Heart left ventricle (tissue), 16 donors: Measurements from ENCODE around the gene TMEM225. TPM values are rescaled to one million over a fixed set of nuclear protein-coding genes. Genes with fewer than 3 reads are reported as not detected.
"Not testable (repeated sequence)": the region's sequence is repeated elsewhere in the genome, so short reads cannot be mapped to it uniquely, and the experiment has no call there.

Source experiments
- ATAC-seq, 4 donors: fragments of 200-7000 bp; cut with Tn5 transposase; one replicate each; pipeline ENCODE4 v1.9.1; 2020 to 2022; ENCODE audit warnings: moderate library complexity in 4 of 4, mild to moderate bottlenecking in 3 of 4, moderate number of reproducible peaks in 1 of 4
- DNase-seq, 5 donors: peaks; one replicate each; pipeline ENCODE4 v3.0.0-alpha.2; 2020
- H3K27ac ChIP-seq, 12 donors: fragments of 200-600 bp; sonication (generic) in 4 of 12; one replicate each; pipeline versions ENCODE4 v1.5.0 to v1.8.0; 2016 to 2022; ENCODE audit warnings: mild to moderate bottlenecking in 2 of 12
- H3K27me3 ChIP-seq, 9 donors: fragments of 200-600 bp; sonication (generic) in 2 of 9; one replicate each; pipeline versions ENCODE4 v1.5.1 to v1.8.0; 2016 to 2022; ENCODE audit warnings: mild to moderate bottlenecking in 3 of 9
- H3K36me3 ChIP-seq, 9 donors: fragments of 200-600 bp; sonication (generic) in 2 of 9; one replicate each; pipeline versions ENCODE4 v1.5.0 to v1.8.0; 2018 to 2022; ENCODE audit warnings: mild to moderate bottlenecking in 2 of 9
- H3K4me1 ChIP-seq, 12 donors: fragments of 200-600 bp; sonication (generic) in 4 of 12; one replicate each; pipeline versions ENCODE4 v1.5.0 to v1.8.0; 2016 to 2022; ENCODE audit warnings: mild to moderate bottlenecking in 3 of 12
- H3K4me3 ChIP-seq, 12 donors: fragments of 200-600 bp; sonication (generic) in 4 of 12; one replicate each; pipeline versions ENCODE4 v1.5.0 to v1.8.0; 2017 to 2022; ENCODE audit warnings: mild to moderate bottlenecking in 9 of 12, moderate library complexity in 4 of 12
- H3K9me3 ChIP-seq, 12 donors: fragments of 200-600 bp; sonication (generic) in 4 of 12; one replicate each; pipeline versions ENCODE4 v1.5.0 to v1.8.0; 2016 to 2022; ENCODE audit warnings: mild to moderate bottlenecking in 1 of 12
- POLR2A ChIP-seq, 2 donors: fragments of 450-650 bp; IDR thresholded peaks; one replicate each; pipeline ENCODE4 v1.6.1; 2017; ENCODE audit warnings: antibody characterized with exemption in 2 of 2, mild to moderate bottlenecking in 2 of 2, moderate library complexity in 2 of 2
- WGBS, 4 donors: extraction: QIAGEN DNeasy Blood & Tissue Kit in 2 of 4; methylation state at CpG; one replicate each; pipeline versions ENCODE4 v1.1.5 to v1.1.7; 2013 to 2018; 5-methylcytosine and 5-hydroxymethylcytosine counted together
- intact Hi-C, 10 donors: fragments of 100-400 bp; cut with DNase I; formaldehyde crosslinking; loops; one replicate each; pipeline versions ENCODE4 v1.11.1 to v1.14.2; 2022
- polyA plus RNA-seq, 2 donors: library from polyadenylated mRNA; stranded (reverse); fragments of 200-250 nt; gene quantifications; one replicate each; pipeline ENCODE4 v1.2.3, GENCODE V29; 2013
- total RNA-seq, 9 donors: library from RNA; depleted of rRNA in 2 of 9; stranded (reverse); fragments of >200 nt in 2 of 9; fragmentation: NEBNext Ultra II Directional in 3 of 9; extraction: Animal tissue kit (Norgen Biotek cat#: 25700) in 3 of 9; gene quantifications; one replicate each; pipeline versions ENCODE4 v1.1.0 to v1.2.4, GENCODE V29; 2016 to 2023
- TF ChIP-seq, protein P1 (sequence below), 12 donors: fragments of 200-600 bp; sonication (generic) in 4 of 12; IDR thresholded peaks; one replicate each; pipeline versions ENCODE4 v1.5.0 to v1.8.0; 2018 to 2022; ENCODE audit warnings: antibody characterized with exemption in 12 of 12, mild to moderate bottlenecking in 5 of 12
- donor health status: ischemic (EF 13 %, LVEDD 7.1; RV severe dilation, severe dysfunction).
- donor health status: healthy with polysubstance abuse.
- donor health status: DM: no; HTN: yes; CAD: no.
- donor health status: DM: no; HTN: no; CAD: no.
- donor health status: ischemic (EF 25% LVEDD 6.9; RV normal size, moderate dysfunction).
- donor health status: ischemic (EF 25% LVEDD 5.7; RV mildly dilated, moderate dysfunction).
- donor health status: healthy.
- donor health status: DM: yes; HTN: yes; CAD: no.
- donor health status: ischemic (EF 35%, LVEDD 5.7; RV mildly dilated, moderate dysfunction).
- donor health status: nonischemic (EF 11% LVEDD 7.7; RV severe dilation, severe dysfunction).
- donor health status: DM: yes; HTN: yes; CAD: no.
- donor health status: PGD.
- donor health status: ischemic (EF 29% LVEDD 5.4; RV normal size, mild dysfunction).
- donor health status: nonischemic (EF 23%, LVEDD 6.1; RV moderate dilation, normal function).

Gene TMEM225
- total and polyA plus RNA-seq, 11 donors, result not detected

DNA sequence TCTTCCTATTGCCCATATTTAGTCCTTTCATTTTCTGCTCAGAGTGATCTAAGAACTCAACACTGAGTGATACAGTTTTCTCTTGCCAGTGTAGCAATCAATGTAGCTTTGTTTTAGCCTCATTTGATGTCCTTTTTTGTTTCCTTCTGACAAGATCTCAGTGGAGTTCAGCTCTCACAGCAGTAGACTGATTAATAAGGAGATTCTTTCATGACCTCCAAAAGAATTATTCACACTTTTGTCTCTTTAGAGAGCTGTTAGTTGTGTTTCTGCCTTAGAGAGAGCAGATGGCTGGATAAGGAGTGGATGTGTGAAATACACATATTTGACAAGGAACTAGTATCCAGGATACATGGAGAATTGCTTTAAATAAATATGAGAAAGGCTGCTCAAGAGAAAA, 6.6 kb upstream of the TMEM225 start:
- no peaks in the 10 kb centered on the region for H3K36me3 ChIP-seq
- intact Hi-C loops, result no loop called here
- no peak overlapping the region for H3K4me3 ChIP-seq
- no peak for ATAC-seq
- no peaks in the 10 kb centered on the region for H3K4me1 ChIP-seq
- H3K9me3 ChIP-seq, result peaks cover 0 to 3% (median 0%) of the 10 kb centered on the region in 12 donors
- no peak for DNase-seq
- no peaks in the 10 kb centered on the region for H3K27me3 ChIP-seq
- no peak overlapping the region for H3K27ac ChIP-seq
- no peak for TF ChIP-seq POLR2A (IDR thresholded peaks at IDR 0.05)
- TF ChIP-seq, protein P1, sequence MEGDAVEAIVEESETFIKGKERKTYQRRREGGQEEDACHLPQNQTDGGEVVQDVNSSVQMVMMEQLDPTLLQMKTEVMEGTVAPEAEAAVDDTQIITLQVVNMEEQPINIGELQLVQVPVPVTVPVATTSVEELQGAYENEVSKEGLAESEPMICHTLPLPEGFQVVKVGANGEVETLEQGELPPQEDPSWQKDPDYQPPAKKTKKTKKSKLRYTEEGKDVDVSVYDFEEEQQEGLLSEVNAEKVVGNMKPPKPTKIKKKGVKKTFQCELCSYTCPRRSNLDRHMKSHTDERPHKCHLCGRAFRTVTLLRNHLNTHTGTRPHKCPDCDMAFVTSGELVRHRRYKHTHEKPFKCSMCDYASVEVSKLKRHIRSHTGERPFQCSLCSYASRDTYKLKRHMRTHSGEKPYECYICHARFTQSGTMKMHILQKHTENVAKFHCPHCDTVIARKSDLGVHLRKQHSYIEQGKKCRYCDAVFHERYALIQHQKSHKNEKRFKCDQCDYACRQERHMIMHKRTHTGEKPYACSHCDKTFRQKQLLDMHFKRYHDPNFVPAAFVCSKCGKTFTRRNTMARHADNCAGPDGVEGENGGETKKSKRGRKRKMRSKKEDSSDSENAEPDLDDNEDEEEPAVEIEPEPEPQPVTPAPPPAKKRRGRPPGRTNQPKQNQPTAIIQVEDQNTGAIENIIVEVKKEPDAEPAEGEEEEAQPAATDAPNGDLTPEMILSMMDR (IDR thresholded peaks at IDR 0.05), result no peak

DNA sequence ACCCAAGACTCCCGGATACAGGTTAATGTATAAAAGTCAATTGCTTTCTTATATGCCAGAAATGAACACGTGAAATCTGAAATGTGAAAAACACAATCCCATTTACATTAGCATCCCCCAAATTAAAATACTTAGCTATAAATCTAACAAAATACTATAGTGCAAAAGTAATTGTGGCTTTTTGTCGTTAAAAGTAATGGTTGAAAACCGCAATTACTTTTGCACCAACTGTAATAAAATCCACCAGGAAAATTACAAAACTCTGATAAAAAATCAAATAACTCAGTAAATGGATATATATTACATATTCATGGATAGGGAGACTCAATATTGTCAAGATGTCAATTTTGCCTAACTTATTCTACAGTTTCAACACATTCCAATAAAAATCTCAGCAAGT, 4.6 kb downstream of the TMEM225 start:
- Histone ChIP-seq H3K27me3 (no peaks in the 10 kb centered on the region), H3K36me3 (no peaks in the 10 kb centered on the region), H3K27ac (no peak overlapping the region), H3K4me3 (no peak overlapping the region), H3K4me1 (no peaks in the 10 kb centered on the region), H3K9me3 (peaks cover 0 to 3% (median 0%) of the 10 kb centered on the region in 12 donors)
- intact Hi-C loops, result loop anchor here in 1 of 10 donors (10.0 kb wide), 1 partner anchor 284 kb away; no protein-coding TSS in a partner anchor
- WGBS, 4 donors, result 93 to 94% (median 93%) methylated on average over 4 of the region's 4 CpGs
- DNase-seq, result no peak
- ATAC-seq, result no peak
- TF ChIP-seq POLR2A (IDR thresholded peaks at IDR 0.05), result no peak
- TF ChIP-seq, protein P1 (IDR thresholded peaks at IDR 0.05), result no peak

DNA sequence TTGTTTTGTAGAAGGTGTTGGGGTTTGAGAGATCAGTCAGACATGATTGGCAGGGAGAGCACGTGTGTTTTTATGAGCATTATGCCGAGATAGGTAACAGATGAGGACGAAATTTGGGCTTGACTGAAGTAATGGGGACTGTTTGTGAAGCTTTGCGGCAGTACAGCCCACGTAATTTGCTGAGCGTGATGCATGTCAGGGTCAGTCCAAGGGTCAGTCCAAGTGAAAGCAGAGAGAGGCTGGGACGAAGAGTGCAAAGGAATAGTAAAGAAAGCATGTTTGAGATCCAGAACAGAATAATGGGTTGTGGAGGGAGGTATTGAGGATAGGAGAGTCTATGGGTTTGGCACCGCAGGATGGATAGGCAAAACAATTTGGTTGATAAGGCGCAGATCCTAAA, 17.7 kb downstream of the TMEM225 start:
- H3K27me3 ChIP-seq, intact Hi-C loops, H3K4me3 ChIP-seq, H3K4me1 ChIP-seq, H3K27ac ChIP-seq, ATAC-seq, H3K9me3 ChIP-seq, H3K36me3 ChIP-seq, DNase-seq: not testable (repeated sequence)
- WGBS, 4 donors, result 73 to 87% (median 80%) methylated on average over 9 of the region's 9 CpGs

DNA sequence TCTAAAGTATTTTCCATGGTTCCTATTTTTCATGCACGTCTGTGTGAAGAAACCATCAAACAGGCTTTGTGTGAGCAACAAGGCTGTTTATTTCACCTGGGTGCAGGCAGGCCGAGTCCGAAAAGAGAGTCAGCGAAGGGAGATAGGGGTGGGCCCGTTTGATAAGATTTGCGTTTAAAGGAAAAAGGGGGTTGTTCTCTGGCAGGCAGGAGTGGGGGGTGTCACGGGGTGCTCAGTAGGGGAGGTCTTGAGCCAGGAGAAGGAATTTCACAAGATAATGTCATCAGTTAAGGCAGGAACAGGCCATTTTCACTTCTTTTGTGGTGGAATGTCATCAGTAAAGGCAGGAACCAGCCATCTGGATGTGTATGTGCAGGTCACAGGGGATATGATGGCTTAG, 20.2 kb downstream of the TMEM225 start:
- ATAC-seq, H3K27ac ChIP-seq, DNase-seq, H3K27me3 ChIP-seq, H3K4me1 ChIP-seq, H3K36me3 ChIP-seq, intact Hi-C loops, H3K9me3 ChIP-seq, H3K4me3 ChIP-seq: not testable (repeated sequence)
- WGBS, 4 donors, result 19 to 25% (median 24%) methylated on average over 7 of the region's 7 CpGs

DNA sequence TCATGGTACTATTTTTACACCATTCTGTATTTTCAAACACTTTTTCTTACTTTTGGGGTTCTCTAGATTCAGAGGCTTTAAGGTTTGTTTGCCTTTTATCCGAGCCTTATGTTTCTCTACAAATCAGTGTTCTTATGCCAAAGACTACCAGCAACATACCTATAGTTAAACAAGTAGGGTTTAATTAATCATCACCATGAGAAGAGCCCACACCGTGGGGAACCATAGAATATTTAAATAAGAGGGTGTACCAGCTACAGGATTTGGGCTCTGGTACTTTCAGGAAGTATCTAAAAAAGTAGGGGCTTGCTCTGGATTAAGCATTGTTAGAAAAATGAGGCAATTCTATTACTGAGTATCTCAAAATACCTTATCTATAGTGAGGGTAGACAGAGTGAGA, 25.7 kb downstream of the TMEM225 start:
- no peaks in the 10 kb centered on the region for H3K36me3 ChIP-seq

More for the DNA sequence above, 25.7 kb downstream of the TMEM225 start:
- DNase-seq (no peak), ATAC-seq (no peak)
- no peaks in the 10 kb centered on the region for H3K4me1 ChIP-seq
- TF ChIP-seq, protein P1 (IDR thresholded peaks at IDR 0.05), result no peak
- no peak for TF ChIP-seq POLR2A (IDR thresholded peaks at IDR 0.05)
- H3K27ac ChIP-seq, result no peak overlapping the region
- 43 to 57% (median 53%) methylated on average over 2 of the region's 2 CpGs for WGBS, 4 donors
- H3K4me3 ChIP-seq, result no peak overlapping the region
- no peaks in the 10 kb centered on the region for H3K27me3 ChIP-seq
- H3K9me3 ChIP-seq, result peaks cover 0 to 15% (median 0%) of the 10 kb centered on the region in 12 donors
- intact Hi-C loops, result no loop called here
